H1 (cell line): Measurements from ENCODE around the gene ARMC10. TPM values are rescaled to one million over a fixed set of nuclear protein-coding genes. Genes with fewer than 3 reads are reported as not detected.

Source experiments
- CTCF ChIA-PET: fragments of 300-600 bp; sonication (Branson Sonifier 250); formaldehyde crosslinking; loops from one replicate; lab custom pipeline; 2021; ENCODE audit not compliant: partially characterized antibody; lab: Charles Lee
- POLR2A ChIA-PET: fragments of 300-600 bp; sonication (Branson Sonifier 250); formaldehyde crosslinking; loops from one replicate; lab custom pipeline; 2021; ENCODE audit warnings: inconsistent platforms; ENCODE audit not compliant: partially characterized antibody; lab: Charles Lee
- DNase-seq, 2 experiments: peaks; one replicate each; pipeline versions ENCODE4 v3.0.0 to v3.0.0-alpha.2; 2010 to 2022; ENCODE audit warnings: low spot score in 2 of 2, low read depth in 1 of 2, mixed read lengths in 1 of 2
- FAIRE-seq: peaks from 2 replicates; lab custom pipeline; 2011; peaks lifted over from hg19 to GRCh38; lab: Jason Lieb, UNC
- H2AFZ ChIP-seq: 2 replicates; pipeline ENCODE4 v1.8.1; 2012; ENCODE audit warnings: low read length, inconsistent platforms
- H2AK5ac ChIP-seq: 2 replicates; pipeline ENCODE4 v1.6.1; 2013; ENCODE audit warnings: low read depth, low read length
- H2BK120ac ChIP-seq: replicated peaks from 2 replicates; pipeline ENCODE3; 2013; ENCODE audit warnings: low read depth, low read length, inconsistent platforms
- H2BK12ac ChIP-seq: 2 replicates; pipeline ENCODE4 v1.6.1; 2013; ENCODE audit warnings: low read depth, low read length
- H2BK15ac ChIP-seq: 2 replicates; pipeline ENCODE4 v1.6.1; 2013; ENCODE audit warnings: low read length
- H2BK20ac ChIP-seq: 2 replicates; pipeline ENCODE4 v1.6.1; 2013; ENCODE audit warnings: low read length
- H2BK5ac ChIP-seq: 2 replicates; pipeline ENCODE4 v1.6.1; 2013; ENCODE audit warnings: low read depth, low read length
- H3K14ac ChIP-seq: 2 replicates; pipeline ENCODE4 v1.6.1; 2013; ENCODE audit warnings: inconsistent platforms; ENCODE audit not compliant: insufficient read length
- H3K18ac ChIP-seq: 2 replicates; pipeline ENCODE4 v1.6.1; 2013; ENCODE audit warnings: low read length; ENCODE audit errors: extremely low read depth
- H3K23ac ChIP-seq: 2 replicates; pipeline ENCODE4 v1.6.1; 2013; ENCODE audit warnings: inconsistent platforms; ENCODE audit not compliant: insufficient read length
- H3K23me2 ChIP-seq: 2 replicates; pipeline ENCODE4 v1.6.1; 2013; ENCODE audit warnings: low read depth, low read length
- H3K27ac ChIP-seq: 2 replicates; pipeline ENCODE4 v1.6.1; 2011; ENCODE audit warnings: low read depth, low read length, inconsistent platforms
- H3K27me3 ChIP-seq, 4 experiments: replicated peaks in 1 of 4; 1 replicate in 1 of 4; 2 replicates in 3 of 4; pipeline versions ENCODE4 v1.6.1 to v1.8.1; 2011 to 2013; ENCODE audit warnings: low read length in 3 of 4, mild to moderate bottlenecking in 3 of 4, inconsistent platforms in 2 of 4, mixed read lengths in 2 of 4, moderate library complexity in 1 of 4; ENCODE audit not compliant: control insufficient read depth in 3 of 4, insufficient read depth in 3 of 4; ENCODE audit errors: extremely low read depth in 1 of 4
- H3K36me3 ChIP-seq, 4 experiments: 2 replicates each; pipeline versions ENCODE4 v1.6.1 to v1.8.1; 2011 to 2013; ENCODE audit warnings: mild to moderate bottlenecking in 4 of 4, low read length in 3 of 4, moderate library complexity in 2 of 4, control low read depth in 1 of 4, inconsistent platforms in 1 of 4; ENCODE audit not compliant: insufficient read depth in 4 of 4, control insufficient read depth in 2 of 4
- H3K4ac ChIP-seq: replicated peaks from 2 replicates; pipeline ENCODE3; 2013; ENCODE audit warnings: low read length, low read depth, mixed read lengths, inconsistent platforms; ENCODE audit not compliant: insufficient read length
- H3K4me1 ChIP-seq, 4 experiments: replicated peaks in 1 of 4; 1 replicate in 1 of 4; 2 replicates in 3 of 4; pipeline versions ENCODE4 v1.6.1 to v1.8.1; 2011 to 2013; ENCODE audit warnings: low read length in 3 of 4, inconsistent platforms in 2 of 4, mixed read lengths in 1 of 4; ENCODE audit not compliant: insufficient read depth in 4 of 4, control insufficient read depth in 3 of 4
- H3K4me2 ChIP-seq, 2 experiments: 2 replicates each; pipeline versions ENCODE4 v1.6.1 to v1.8.1; 2011 to 2013; ENCODE audit warnings: low read depth in 2 of 2, low read length in 2 of 2, control low read depth in 1 of 2, inconsistent platforms in 1 of 2, mild to moderate bottlenecking in 1 of 2; ENCODE audit not compliant: insufficient read depth in 1 of 2
- H3K4me3 ChIP-seq, 4 experiments: fragments of 200-600, 300-600 bp in 1 of 4; sonication (generic), shearing (Covaris generic), sonication (Bioruptor Twin) in 1 of 4; 2 replicates each; pipeline versions ENCODE4 v1.5.1 to v1.8.1; 2011 to 2016; ENCODE audit warnings: low read length in 4 of 4, low read depth in 3 of 4, control low read depth in 2 of 4, inconsistent platforms in 2 of 4, mild to moderate bottlenecking in 2 of 4, mixed read lengths in 1 of 4, moderate library complexity in 1 of 4; ENCODE audit not compliant: insufficient read depth in 2 of 4; ENCODE audit errors: extremely low read depth in 1 of 4
- H3K56ac ChIP-seq: replicated peaks from 2 replicates; pipeline ENCODE3; 2013; ENCODE audit warnings: low read depth, mild to moderate bottlenecking, mixed read lengths, low read length, inconsistent platforms; ENCODE audit not compliant: insufficient read length
- H3K79me1 ChIP-seq: 2 replicates; pipeline ENCODE4 v1.6.1; 2013; ENCODE audit warnings: low read depth, low read length, control low read depth
- H3K79me2 ChIP-seq, 2 experiments: 2 replicates each; pipeline versions ENCODE4 v1.6.1 to v1.8.1; 2012 to 2013; ENCODE audit warnings: low read length in 2 of 2, mild to moderate bottlenecking in 2 of 2, inconsistent platforms in 1 of 2; ENCODE audit not compliant: insufficient read depth in 2 of 2, control insufficient read depth in 1 of 2
- H3K9ac ChIP-seq, 4 experiments: replicated peaks in 1 of 4; 1 replicate in 1 of 4; 2 replicates in 3 of 4; pipeline versions ENCODE4 v1.6.1 to v1.8.1; 2011 to 2013; ENCODE audit warnings: low read depth in 3 of 4, low read length in 3 of 4, control low read depth in 2 of 4, mild to moderate bottlenecking in 2 of 4, moderate library complexity in 2 of 4, inconsistent platforms in 1 of 4; ENCODE audit errors: extremely low read depth in 1 of 4
- H3K9me3 ChIP-seq, 2 experiments: 2 replicates each; pipeline versions ENCODE4 v1.6.1 to v1.8.1; 2012 to 2013; ENCODE audit warnings: mild to moderate bottlenecking in 2 of 2, moderate library complexity in 2 of 2, control low read depth in 1 of 2, inconsistent platforms in 1 of 2, low read depth in 1 of 2, low read length in 1 of 2, mixed read lengths in 1 of 2; ENCODE audit not compliant: insufficient read depth in 2 of 2
- H4K20me1 ChIP-seq, 2 experiments: replicated peaks in 1 of 2; 2 replicates each; pipeline versions ENCODE3 to v1.8.1; 2011 to 2013; ENCODE audit warnings: inconsistent platforms in 2 of 2, low read length in 2 of 2, mild to moderate bottlenecking in 1 of 2; ENCODE audit not compliant: insufficient read depth in 2 of 2, control insufficient read depth in 1 of 2
- H4K5ac ChIP-seq: 2 replicates; pipeline ENCODE4 v1.6.1; 2013; ENCODE audit warnings: low read length, low read depth, mixed read lengths, inconsistent platforms; ENCODE audit not compliant: insufficient read length
- H4K8ac ChIP-seq: 2 replicates; pipeline ENCODE4 v1.8.0; 2013; ENCODE audit warnings: mild to moderate bottlenecking, moderate library complexity, low read length, inconsistent platforms; ENCODE audit not compliant: insufficient read depth; ENCODE audit errors: extremely low read depth
- H4K91ac ChIP-seq: replicated peaks from 2 replicates; pipeline ENCODE3; 2013; ENCODE audit warnings: low read length, mixed read lengths, inconsistent platforms; ENCODE audit not compliant: insufficient read length
- ATF2 ChIP-seq: IDR thresholded peaks from 2 replicates; pipeline ENCODE4 v1.6.1; 2012; ENCODE audit warnings: low read length, inconsistent platforms
- BCL11A ChIP-seq, 2 experiments: IDR thresholded peaks; one replicate each; pipeline ENCODE4 v1.6.1; 2011; ENCODE audit warnings: low read depth in 2 of 2, low read length in 2 of 2, mild to moderate bottlenecking in 2 of 2
- FOSL1 ChIP-seq: IDR thresholded peaks from 2 replicates; pipeline ENCODE4 v1.6.1; 2011; ENCODE audit warnings: mild to moderate bottlenecking, low read depth, low read length, moderate library complexity; ENCODE audit not compliant: insufficient read depth
- KDM5A ChIP-seq: fragments of 200-600 bp; IDR thresholded peaks from 2 replicates; pipeline ENCODE4 v1.7.1; 2012; ENCODE audit warnings: mild to moderate bottlenecking, low read length, inconsistent platforms, mixed read lengths
- RNF2 ChIP-seq: fragments of 200-900, 300-1000 bp; sonication (generic); IDR thresholded peaks from 2 replicates; pipeline ENCODE4 v1.7.1; 2016; ENCODE audit warnings: borderline replicate concordance, low read depth, mild to moderate bottlenecking, antibody characterized with exemption, low read length; ENCODE audit not compliant: poor library complexity, severe bottlenecking; ENCODE audit errors: missing control alignments
- SP2 ChIP-seq: IDR thresholded peaks from 2 replicates; pipeline ENCODE4 v1.6.1; 2012; ENCODE audit warnings: mild to moderate bottlenecking, low read length, inconsistent platforms
- SUZ12 ChIP-seq: fragments of 200-600 bp; sonication (generic); IDR thresholded peaks from 2 replicates; pipeline ENCODE4 v1.6.1; 2012; ENCODE audit warnings: mild to moderate bottlenecking, inconsistent platforms, low read length, moderate library complexity, mixed read lengths
- WGBS, 2 experiments: shearing (Covaris generic) in 1 of 2; methylation state at CpG; one replicate each; pipeline versions ENCODE4 v1.1.6 to v1.1.7; 2013 to 2015; ENCODE audit warnings: low lambda C conversion rate in 2 of 2, mixed read lengths in 2 of 2, inconsistent platforms in 1 of 2, low coverage in 1 of 2, missing lambda C conversion rate in 1 of 2; ENCODE audit not compliant: insufficient replicate concordance in 2 of 2, insufficient coverage in 1 of 2, insufficient read length in 1 of 2; ENCODE audit errors: extremely low coverage in 1 of 2, missing lambda C conversion rate in 1 of 2; 5-methylcytosine and 5-hydroxymethylcytosine counted together
- polyA plus RNA-seq, 7 experiments: library from polyadenylated mRNA; depleted of rRNA in 3 of 7; stranded (reverse) in 5 of 7; unstranded in 2 of 7; fragments of >200 nt in 5 of 7; fragments of 200-250 nt in 2 of 7; gene quantifications; 1 replicate in 5 of 7; 2 replicates in 1 of 7; 4 replicates in 1 of 7; pipeline versions ENCODE4 v1.2.1 to v1.2.3, GENCODE V29; 2011 to 2013; ENCODE audit warnings: missing spikeins in 2 of 7, mixed read lengths in 2 of 7
- total RNA-seq: library from RNA; stranded (reverse); fragmentation: NEBNext Ultra II Directional; extraction: Animal tissue kit (Norgen Biotek cat#: 25700); gene quantifications from 2 replicates; pipeline ENCODE4 v1.2.1, GENCODE V29; 2021

ARMC10 gene
- total and polyA plus RNA-seq, 2 of the 8 experiments (the other 6 are each of a cell fraction or from before 2014, with no cell fraction given) = 16.4 to 44.3 TPM

DNA sequence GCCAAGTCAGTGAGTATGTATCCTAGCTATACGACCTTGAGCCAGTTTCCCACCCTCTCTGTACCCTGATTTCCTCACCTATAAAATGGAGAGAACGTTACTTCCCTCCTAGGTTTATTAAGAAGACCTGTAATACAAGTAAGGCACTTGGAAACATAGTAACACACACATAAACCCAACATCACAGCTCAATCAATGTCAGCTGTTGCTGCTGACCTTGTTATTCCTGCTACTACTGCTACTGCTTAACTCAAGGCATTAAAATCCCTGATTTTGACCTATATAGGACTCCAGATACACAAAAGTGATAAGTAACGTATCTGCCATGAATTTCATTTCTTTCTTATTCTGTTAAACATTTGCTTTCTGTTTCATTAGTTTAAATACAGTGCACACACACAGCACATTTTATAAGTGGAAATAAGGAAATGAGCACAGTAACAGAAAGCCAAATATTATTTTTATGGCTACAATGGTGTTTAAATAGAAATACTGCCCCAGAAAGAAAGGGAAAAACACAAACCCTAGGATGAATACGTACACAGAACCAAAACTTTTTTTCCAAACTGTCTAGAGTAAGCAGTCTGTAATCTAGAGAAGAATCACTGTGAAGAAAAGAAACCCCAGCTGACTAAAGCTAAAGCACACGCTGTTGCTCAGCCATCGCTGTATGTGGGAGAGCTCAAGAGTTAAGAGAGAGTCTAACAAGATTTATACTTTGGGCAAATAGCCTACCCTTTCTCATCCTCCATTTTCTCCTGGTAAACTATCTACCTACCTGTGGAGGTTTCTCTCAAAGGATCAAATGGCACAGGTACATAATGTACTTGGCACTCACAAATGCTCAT lies 55.0 kb downstream of the ARMC10 start:
- no peak overlapping the region for H4K5ac ChIP-seq
- H3K23ac ChIP-seq = no peak overlapping the region
- H2BK15ac ChIP-seq = no peak overlapping the region
- H3K79me1 ChIP-seq = no peaks in the 10 kb centered on the region
- H2AFZ ChIP-seq = no peak overlapping the region
- H2BK20ac ChIP-seq = no peak overlapping the region
- H3K4me3 ChIP-seq = no peak overlapping the region
- no peaks in the 10 kb centered on the region for H3K9me3 ChIP-seq
- no peak overlapping the region for H2BK12ac ChIP-seq
- H3K4me2 ChIP-seq = no peak overlapping the region
- DNase-seq (no peak), FAIRE-seq (no peak)
- no peak overlapping the region for H4K8ac ChIP-seq
- H3K27ac ChIP-seq = no peak overlapping the region
- H4K91ac ChIP-seq = no peak overlapping the region
- H3K9ac ChIP-seq = no peak overlapping the region
- H2AK5ac ChIP-seq = no peak overlapping the region
- no peaks in the 10 kb centered on the region for H3K27me3 ChIP-seq
- H2BK120ac ChIP-seq = no peak overlapping the region
- no peak overlapping the region for H3K18ac ChIP-seq
- H2BK5ac ChIP-seq = no peak overlapping the region
- WGBS, 2 experiments = 91% methylated on average over 6 of the region's 6 CpGs; no CpG with 5 or more reads in 1 of the 2 experiments
- H3K56ac ChIP-seq = no peak overlapping the region
- 0 out of 4 replicates have a peak, but pooled peaks cover 0 to 3% of the 10 kb centered on the region in 2 experiments for H3K79me2 ChIP-seq
- H3K23me2 ChIP-seq = no peaks in the 10 kb centered on the region; the same call in 1 of the 2 replicates
- H3K36me3 ChIP-seq = peaks cover 2 to 12% (median 6%) of the 10 kb centered on the region in 4 experiments; a peak in 6 of 8 replicates
- CTCF ChIA-PET = interaction anchor here (1.2 to 1.7 kb wide), 3 partner anchors 12 to 92 kb away, joined by 3 to 4 read pairs (median 4); no protein-coding TSS in a partner anchor
- POLR2A ChIA-PET = interaction anchor here (0.8 to 1.5 kb wide), 3 partner anchors 12 to 55 kb away, joined by 3 to 6 read pairs (median 4); partner anchors contain the start of genes ARMC10 and FBXL13
- H3K14ac ChIP-seq = no peak overlapping the region
- H4K20me1 ChIP-seq = peaks cover 0 to 3% of the 10 kb centered on the region in 2 experiments
- H3K4me1 ChIP-seq = no peaks in the 10 kb centered on the region; a peak in 1 of 7 replicates
- H3K4ac ChIP-seq = no peak overlapping the region
- TF ChIP-seq ATF2 (no peak), RNF2 (no peak), SUZ12 (no peak), FOSL1 (no peak), BCL11A (IDR thresholded peaks at IDR 0.05; ENCODE audit: low read depth in 2 of 2, low read length in 2 of 2) (no peak), SP2 (no peak), KDM5A (no peak)
